GM19463 (cell line): ENCODE measurements around the gene PDCD11.

Experiments
- ATAC-seq: cut with Tn5 transposase; IDR thresholded peaks from one replicate; pipeline ENCODE4 v1.9.1; 2021; ENCODE audit warnings: mild to moderate bottlenecking, moderate library complexity; ENCODE audit not compliant: unreplicated experiment

The PDCD11 gene

DNA sequence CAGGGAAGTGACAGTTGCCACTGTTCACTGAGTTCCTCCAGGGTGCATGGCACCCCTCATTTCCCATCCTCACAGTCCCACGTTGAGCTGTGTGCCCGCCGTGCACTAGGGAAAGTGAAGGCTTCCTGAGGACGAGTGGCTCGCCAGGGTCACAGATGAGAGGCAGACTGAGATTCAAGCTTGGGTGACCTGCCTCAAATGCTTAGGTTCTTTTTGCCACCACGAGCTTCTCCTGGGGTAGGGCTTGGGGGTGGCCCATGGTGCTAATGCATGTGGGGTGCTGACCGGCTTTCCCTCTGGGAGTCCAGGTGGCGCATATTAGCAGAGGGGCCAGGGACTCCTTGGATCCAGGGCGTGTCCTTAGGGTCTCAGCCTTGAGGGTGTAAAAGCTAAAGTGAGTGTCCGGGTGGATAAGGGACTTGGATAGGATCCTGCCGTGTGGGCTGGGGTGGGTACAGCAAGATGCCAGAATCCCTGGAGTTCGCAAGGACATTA lies 53.8 kb downstream of the PDCD11 start:
- ATAC-seq, result no peak

- peak; percentile 38 for ATAC-seq
Measured at GRCh38 chr10:103451091-103451813, 54.8 kb downstream of the PDCD11 start.

- ATAC-seq, result peak; percentile 76
Measured at GRCh38 chr10:103451831-103452505, 55.5 kb downstream of the PDCD11 start, which contains the start of gene CALHM2. Gene CALHM2 (minus strand): TSS chr10:103452370. CDS start chr10:103449941, 2,429 bp downstream.

DNA sequence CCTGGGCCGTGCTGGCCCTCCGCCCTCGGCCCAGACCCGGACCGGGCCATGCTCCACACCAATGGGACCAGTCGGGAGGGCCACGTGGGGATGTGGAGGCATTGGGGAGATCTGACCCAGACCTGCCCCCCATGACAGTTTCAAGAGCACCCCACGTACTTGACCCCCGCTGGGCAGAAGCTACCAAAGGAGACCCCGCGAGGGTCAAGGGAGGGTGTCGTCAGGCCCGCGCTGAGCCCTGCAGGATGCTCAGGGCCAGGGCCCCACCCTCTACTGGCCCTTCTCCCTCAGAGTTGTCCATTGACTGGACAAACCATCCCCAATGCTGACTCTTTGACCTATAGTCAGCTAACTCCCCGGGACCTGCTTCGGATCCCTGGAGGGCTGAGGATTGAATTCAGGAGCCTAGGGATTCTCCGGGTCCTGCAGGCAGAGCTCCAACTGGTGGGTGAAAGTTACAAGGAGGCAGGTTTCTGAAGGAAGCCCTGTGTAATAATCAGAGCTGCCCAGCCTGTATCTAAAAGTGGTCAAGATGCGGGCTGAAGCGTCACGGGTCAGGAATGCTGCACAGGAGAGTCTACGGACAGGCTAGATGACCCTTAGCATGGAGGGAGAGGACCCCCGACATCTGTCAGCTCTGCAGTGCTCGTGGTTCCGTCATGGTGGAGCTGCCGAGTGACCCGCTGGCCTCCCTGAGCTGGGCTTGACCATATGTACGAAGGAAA lies 56.2 kb downstream of the PDCD11 start:
- no peak for ATAC-seq

DNA sequence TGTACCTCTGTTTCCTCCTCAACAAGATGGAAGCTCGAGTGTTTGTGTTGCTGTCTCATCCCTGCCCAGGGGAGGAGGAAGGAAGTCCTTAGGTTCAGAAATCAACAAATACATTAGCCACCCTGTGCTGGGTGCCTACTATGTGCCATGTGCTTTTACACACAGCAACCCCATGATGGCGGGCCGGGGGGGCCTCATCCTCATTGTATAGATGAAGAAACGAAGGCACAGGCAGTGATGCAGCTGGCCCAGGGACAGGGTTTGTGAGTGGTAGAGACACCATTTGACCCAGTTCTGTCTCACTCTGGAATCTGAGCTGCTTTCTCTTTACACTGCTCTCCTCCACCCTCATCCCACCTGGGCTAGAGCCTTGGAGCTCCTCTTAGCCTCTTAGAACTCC lies 57.6 kb downstream of the PDCD11 start:
- ATAC-seq, result no peak

DNA sequence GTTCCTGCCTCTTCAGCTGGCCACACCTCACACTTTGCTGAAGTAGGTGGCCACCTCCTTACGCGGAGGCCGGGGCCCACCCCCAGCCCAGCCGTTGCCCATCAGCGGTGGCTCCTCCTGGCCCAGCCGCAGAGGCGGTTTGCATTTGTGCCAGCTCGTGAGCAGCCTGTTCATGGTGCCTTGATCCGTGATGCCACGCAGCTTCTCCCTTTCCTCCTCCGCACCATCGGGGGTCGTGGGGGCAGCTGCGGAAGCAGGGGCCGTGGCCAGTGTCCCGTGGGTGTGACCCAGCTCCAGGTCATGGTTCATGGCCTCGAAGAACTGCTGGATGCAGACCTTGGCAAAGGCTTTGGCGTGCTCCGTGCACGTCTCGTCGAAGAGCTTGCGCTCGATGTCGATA lies 58.8 kb downstream of the PDCD11 start:
- ATAC-seq, result no peak

DNA sequence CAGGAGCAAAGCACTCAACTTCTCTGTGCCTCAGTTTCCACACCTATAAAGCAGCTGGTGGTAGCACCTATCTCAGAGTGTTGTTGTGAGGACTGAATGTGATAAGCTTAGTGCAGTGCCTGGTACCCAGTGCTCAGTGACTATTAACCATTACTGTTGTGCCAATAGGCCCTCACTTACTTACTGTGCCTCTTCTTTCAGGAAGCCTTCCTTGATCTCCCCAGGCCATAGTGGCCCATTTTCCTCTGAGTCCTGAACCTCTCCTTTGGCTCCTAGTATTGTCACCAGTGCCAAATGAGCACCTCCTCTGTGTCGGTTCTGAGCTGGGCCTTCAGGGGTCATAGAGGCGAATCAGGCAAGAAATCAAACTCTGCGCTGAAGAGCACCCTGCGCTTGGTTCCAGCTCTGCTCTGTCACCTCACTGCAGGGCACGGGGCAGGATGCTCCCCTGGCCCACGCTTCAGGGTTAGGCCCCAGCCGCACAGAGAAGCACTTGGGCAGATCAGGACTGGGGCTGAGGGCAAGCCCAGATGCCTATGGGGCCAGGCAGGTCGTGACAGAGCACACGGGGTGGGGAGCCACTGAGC lies 59.7 kb downstream of the PDCD11 start:
- ATAC-seq, result no peak

DNA sequence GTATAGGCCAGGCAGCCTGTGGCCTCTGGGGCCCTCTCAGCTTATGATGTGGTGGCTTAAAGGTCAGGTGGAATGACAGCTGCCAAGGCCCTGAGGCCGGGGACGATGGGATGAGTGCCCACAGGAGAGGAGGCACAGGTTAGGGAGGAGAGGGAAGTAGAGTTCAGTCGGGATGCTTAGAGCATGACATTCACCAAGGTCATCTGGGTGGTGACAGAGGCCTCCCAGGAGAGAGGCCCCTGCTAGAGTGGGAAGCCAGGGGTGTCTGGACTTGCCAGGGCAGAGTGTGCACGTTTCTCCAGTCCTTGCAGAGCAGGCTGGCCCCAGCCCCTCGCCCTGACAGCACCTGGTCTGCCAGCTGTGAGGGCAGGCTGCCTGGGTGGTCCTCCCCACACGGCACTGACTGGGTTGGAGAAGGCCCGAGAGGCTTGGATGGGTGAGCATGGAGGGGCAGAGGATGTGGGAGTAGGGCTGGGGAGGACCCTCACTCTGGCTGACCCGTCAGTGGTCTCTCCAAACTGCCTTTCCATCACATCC lies 60.8 kb downstream of the PDCD11 start:
- ATAC-seq, result no peak

DNA sequence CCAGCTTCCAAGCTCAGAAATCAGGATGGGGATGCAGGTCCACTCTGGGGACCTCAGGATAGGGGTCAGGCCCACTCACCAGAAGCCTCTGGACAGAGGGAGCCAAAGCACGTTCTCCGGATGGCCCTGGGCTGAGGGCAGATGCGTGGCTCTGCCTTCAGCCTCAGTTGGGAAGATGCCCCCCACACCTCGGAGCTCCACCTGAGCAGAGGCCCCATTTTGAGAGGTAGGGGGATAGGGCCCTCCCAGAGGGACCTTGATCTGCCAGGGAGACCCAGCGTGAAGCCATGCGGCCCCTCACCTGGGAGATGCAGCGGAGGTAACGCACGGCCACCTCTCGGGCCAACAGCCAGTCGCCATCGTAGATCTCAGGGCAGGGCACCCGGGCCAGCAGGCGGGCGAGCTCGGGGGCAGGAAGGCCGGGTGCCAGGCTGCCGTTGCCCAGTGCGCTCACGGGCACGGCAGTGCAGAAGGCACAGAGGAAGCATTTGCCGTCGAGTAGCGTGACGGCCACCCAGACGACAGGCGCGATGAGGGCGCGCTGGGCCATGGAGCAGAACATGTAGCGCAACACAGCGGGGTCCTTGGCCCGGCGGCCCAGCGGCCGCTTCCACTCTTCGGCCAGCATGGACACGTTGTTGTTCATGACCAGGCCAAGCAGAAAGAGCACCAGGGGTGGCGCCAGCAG lies 61.6 kb downstream of the PDCD11 start:
- no peak for ATAC-seq

GRCh38 chr10:103458720-103459119 lies 62.3 kb downstream of the PDCD11 start, which contains the start of gene CALHM1:
Gene CALHM1 (minus strand): TSS chr10:103458900. CDS start chr10:103458751, 149 bp downstream.
- peak; percentile 96 for ATAC-seq

DNA sequence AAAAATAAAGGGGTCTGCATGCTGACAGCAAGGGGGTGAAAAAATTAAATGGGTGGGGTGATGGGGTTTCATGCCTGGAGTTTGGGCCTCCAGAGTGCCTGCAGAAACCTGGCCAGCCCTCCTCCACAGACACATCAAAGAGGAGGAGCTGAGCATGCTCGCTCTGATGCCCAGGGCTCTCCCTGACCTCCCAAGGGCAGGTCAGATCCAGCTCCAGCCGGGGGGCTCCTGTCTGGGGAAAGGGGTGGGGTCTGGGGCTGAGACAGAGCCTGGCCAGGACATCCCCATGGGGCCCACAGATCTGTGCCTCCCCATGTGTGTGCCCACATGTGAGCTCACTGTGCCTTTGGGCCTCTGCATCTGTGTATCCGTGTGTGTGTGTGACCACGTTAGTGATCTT lies 63.2 kb downstream of the PDCD11 start:
- no peak for ATAC-seq

GRCh38 chr10:103463499-103463898 lies 67.1 kb downstream of the PDCD11 start:
- ATAC-seq, result no peak

GRCh38 chr10:103465411-103466179 lies 69.2 kb downstream of the PDCD11 start:
- ATAC-seq, result no peak

- ATAC-seq, result no peak
Measured at GRCh38 chr10:103466734-103467133, 70.3 kb downstream of the PDCD11 start.

- ATAC-seq, result no peak
Measured at GRCh38 chr10:103467406-103467805, 71.0 kb downstream of the PDCD11 start.

DNA sequence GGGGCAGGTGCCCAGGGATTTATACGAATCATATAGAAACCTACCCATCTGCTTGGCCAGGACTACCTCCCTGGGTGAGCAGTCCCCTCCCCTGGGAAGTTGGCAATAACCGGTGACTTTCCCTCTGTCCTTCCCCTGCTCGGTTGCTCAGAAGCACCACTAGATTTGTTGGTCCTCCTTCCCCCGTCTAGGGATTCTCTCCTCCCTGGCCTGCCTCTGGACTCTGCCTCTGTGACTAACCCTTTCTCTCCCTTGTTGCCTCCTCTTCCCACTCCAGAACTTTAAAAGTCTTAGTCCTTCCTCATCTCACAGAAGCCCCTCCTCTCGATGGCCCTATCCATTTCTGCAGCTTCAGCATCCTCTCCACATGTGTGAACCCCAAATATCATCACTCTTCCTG lies 72.8 kb downstream of the PDCD11 start:
- ATAC-seq, result no peak

- peak; percentile 69 for ATAC-seq
Measured at GRCh38 chr10:103470761-103471653, 74.6 kb downstream of the PDCD11 start.

- no peak for ATAC-seq
Measured at GRCh38 chr10:103472005-103472404, 75.6 kb downstream of the PDCD11 start.
